GM21367 (cell line): ENCODE measurements around the gene RASSF3.
"Not testable (repeated sequence)": the region's sequence is repeated elsewhere in the genome, so short reads cannot be mapped to it uniquely, and the experiment has no call there.

Source experiments
- ATAC-seq: cut with Tn5 transposase; IDR thresholded peaks from one replicate; pipeline ENCODE4 v1.9.1; 2021; ENCODE audit not compliant: unreplicated experiment

RASSF3 gene

DNA sequence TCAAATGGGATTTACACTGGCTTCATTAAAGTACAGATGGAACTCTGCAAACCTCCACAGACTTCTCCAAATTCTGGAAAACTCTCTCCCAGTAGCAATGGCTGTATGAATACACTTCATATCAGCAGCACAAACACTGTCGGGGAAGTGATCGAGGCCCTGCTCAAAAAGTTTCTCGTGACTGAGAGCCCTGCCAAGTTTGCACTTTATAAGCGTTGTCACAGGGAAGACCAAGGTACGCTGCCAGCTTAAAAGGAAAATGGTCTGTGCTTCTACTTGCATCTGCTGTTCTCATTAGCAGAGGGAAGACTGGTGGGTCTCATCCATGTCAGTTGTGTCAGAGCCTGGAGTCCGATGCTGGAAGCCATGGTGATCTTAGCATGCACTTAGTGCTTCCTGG, 77.9 kb downstream of the RASSF3 start:
- ATAC-seq: no peak

GRCh38 chr12:64688715-64689114, 78.4 kb downstream of the RASSF3 start:
- ATAC-seq: no peak

DNA sequence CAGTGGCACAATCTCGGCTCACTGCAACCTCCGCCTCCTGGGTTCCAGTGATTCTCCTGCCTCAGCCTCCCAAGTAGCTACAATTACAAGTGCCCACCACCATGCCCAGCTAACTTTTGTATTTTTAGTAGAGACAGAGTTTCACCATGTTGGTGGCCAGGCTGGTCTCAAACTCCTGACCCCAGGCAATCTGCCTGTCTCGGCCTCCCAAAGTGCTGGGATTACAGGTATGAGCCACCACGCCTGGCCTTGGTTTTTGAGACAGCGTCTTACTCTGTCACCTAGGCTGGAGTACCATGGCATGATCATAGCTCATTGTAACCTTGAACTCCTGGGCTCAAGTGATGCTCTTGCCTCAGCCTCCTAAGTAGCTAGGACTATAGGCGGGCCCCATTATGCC, 79.9 kb downstream of the RASSF3 start:
- ATAC-seq: not testable (repeated sequence)

DNA sequence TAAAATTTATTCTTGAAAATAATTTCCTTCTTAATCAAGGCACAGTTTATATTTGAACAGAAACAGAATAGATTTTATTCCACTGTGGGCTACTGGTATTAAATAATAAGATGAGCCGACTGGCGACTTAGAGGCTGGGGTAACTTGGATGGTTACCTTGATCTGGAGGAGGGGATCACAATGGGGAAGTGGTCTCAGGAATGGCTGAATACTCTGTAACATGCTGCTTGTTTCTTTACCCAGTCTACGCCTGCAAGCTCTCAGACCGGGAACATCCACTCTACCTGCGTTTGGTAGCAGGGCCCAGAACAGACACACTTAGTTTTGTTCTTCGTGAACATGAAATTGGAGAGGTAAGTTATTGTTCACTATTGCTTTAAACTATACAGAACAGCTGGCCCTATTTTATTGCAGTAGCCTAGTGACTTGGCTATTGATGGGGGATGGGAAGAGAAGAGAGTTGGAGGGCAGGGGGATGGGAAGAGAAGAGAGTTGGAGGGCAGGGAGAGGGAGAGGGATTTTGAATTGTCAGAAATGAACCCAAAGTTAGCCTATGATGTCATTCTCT, 81.0 kb downstream of the RASSF3 start:
- no peak for ATAC-seq

DNA sequence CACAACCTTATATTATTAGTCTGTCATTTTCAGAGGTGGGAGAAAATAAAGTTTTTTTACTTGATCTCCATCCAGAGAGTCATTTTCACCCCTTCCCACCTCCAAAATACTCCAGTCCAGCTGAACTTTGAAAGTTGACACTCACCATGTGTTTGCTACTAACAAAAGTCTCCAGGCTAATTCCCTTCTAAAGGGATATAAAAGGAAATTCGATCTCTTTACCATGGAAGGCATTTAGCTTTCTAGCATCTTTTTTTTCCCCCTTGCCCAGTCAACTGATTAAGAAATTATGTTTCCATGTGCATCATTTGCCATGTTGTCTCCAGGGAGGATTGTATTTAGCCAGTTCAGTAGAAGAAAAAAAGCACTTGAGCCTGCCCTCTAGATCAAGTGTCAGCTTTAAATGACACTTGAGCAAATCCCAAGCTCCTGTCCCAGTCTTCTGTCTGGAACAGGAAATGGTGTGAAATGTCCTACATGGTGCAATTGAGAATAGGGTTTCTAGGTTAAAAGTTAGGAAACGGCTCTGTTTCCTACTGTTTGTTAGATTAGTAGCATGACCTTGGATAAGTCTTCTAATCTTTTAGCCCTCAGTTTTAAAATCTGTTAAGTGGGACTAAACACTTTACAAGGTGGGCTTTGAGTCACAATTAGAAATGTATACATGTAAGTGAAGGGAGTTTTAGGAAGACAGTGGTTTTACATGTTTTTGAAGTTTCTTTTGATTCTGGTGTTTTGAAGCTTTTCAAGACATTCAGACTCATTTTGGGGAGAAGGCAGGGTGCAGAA, 81.7 kb downstream of the RASSF3 start:
- no peak for ATAC-seq

DNA sequence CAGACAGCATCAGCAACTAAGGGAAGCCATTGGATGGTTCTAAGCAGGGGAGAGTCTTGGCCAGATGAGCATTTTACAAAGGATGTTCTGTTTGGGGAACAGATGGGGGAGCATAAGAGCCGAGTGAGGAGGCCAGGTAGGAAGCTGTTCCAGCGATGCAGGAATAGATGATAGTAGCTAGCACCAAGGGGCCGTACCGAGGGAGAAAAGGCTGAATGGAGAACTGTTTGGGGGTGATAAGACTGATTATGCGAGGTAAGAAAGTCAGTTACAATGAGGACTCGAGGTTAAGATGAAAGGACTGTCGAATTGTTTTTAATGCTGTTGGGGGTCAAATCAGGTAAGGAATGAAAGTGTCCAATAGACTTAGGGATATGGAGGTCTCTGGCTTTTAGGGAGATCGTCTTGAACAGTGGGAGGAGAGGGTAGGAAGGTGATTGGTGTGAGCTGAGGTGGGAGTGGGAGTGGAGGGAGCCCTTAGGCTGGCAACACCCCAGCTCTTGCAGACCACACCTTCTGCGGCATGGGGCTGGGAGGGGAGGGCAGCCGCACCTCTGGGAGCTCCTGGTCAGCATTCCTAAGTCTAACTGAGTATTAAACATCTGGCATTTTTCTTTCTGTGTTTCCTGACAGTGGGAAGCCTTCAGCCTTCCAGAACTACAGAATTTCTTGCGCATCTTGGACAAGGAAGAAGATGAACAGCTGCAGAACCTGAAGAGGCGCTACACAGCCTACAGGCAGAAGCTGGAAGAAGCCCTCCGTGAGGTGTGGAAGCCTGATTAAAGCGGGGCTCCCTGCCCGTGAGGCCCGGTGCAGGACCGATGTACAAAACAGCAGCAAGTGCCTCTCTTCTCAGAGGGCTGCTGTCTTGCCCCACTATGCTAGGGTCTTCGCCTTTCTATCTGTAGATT, 84.1 kb downstream of the RASSF3 start:
- no peak for ATAC-seq

DNA sequence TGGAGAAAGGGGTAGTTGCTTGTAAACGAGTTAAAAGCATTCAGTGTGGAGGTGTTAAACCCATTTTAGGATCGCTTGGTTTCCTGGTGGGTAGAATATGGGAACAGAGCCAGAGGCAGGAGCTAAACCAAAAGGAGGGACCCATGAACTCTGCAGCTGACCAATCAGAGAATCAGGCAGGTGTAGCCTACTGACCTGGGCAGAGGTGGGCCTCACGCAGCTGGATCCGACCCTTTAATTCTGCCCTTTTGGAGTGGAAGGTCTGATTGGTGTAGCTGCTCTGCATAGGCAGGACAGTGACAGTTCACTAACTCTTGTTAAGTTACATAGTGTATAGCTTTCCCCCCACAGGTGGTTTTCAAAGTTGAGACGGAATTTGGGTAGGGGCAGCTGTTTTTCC, 85.3 kb downstream of the RASSF3 start:
- no peak for ATAC-seq

- ATAC-seq: no peak
Measured at GRCh38 chr12:64696080-64696741, 85.9 kb downstream of the RASSF3 start.

DNA sequence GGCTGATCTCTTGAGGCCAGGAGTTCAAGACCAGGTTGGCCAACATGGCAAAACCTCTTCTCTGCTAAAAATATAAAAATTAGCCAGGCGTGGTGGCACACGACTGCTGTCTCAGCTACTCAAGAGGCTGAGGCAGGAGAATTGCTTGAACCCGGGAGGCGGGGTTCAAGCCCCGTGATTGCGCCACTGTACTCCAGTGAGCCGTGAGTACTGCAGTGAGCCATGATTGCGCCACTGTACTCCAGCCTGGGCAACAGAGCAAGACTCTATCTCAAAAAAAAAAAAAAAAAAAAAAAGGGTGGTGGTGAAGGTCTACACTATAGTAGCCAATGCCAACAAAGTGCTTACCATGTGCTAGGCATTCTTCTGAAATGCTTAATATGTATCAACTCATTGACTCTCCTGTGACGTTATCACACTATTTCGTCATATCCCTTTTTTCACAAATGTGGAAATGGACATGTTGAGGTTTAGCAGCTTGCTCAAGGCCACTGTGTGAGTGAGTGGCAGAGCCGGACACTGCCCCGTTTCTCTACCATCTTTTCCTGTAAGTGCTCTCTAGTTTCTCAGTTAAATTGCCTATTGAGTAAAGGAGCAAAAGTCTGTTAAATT, 89.3 kb downstream of the RASSF3 start:
- ATAC-seq: no peak

GRCh38 chr12:64700532-64700931, 90.2 kb downstream of the RASSF3 start:
- no peak for ATAC-seq

GRCh38 chr12:64701283-64701682, 91.0 kb downstream of the RASSF3 start:
- ATAC-seq: no peak

- ATAC-seq: no peak
Measured at GRCh38 chr12:64706306-64706705, 96.0 kb downstream of the RASSF3 start.

DNA sequence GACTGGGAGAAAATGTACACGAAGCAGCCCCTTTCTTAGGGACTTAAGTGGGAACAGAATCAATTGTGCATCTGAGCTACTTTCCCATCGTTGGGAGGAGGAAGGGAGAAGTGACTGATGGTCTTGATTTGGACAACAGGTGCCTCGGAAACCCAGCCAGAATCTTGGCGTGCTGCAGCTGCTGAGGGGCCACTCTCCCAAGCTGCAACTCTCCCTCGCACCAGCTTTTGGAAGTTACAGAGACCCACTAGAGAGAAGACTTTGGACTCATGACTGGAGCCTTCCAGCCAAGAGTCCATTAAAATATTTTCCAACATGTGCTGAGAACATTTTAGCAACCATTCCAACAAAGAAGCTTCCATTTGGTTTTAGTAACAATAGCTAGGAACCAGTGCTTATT, 96.6 kb downstream of the RASSF3 start:
- ATAC-seq: no peak

DNA sequence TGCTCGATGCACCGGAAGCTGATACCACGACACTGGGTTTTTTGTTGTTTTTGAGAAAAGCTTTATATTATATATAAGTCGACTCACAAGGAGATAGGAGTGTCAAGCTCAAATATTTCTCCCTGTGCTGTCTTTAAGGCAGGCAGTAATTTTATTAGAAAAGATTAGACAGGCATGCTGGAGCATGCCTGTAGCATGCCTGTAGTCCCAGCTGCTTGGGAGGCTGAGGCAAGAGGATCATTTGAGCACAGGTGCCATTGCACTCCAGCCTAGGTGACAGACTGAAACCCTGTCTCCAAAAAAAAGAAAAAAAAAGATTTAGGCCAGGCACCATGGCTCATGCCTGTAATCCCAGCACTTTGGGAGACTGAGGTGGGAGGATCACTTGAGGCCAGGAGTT, 97.1 kb downstream of the RASSF3 start:
- no peak for ATAC-seq

DNA sequence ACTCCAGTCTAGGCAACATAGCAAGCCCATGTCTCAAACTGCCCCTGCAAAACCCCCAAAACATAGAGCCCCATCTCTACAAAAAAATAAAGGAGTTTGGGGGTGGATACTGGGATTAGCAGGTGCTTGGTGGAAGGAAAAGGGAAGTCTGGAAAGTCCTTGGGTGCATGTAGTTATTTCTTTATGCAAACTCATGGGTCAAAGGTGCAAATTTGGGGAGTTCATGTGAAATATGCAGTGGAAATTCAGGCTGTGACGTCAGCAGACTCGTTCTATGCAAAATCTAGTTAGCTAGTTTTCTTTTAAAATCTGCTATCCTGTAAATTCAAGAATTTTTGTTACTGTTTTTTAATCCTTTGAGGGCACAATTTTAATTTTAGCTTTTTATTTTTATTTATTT, 97.6 kb downstream of the RASSF3 start:
- ATAC-seq: no peak

GRCh38 chr12:64709429-64709828, 99.1 kb downstream of the RASSF3 start:
- ATAC-seq: no peak

GRCh38 chr12:64713376-64713775, 103.1 kb downstream of the RASSF3 start:
- no peak for ATAC-seq

DNA sequence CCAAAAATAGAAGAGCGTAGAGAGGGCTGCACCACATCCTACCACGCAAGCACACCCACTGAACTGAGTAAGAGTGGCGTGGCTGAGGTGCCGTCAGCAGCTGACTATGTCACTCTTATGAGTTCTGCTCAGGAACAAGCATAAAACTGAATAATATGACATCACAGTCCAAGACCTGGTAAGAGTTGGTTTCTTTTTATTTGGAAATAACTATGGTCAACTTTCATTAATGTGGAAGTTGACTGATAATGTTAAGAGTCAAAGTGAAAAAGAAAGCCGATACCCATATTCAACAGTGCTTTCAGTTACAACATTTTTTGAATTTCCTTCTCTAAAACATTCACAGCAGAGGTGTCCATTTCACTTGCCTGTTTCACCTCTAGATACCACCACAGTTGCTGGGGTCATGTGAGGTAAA, 104.3 kb downstream of the RASSF3 start:
- peak; percentile 72 for ATAC-seq

GRCh38 chr12:64716371-64716770, 106.1 kb downstream of the RASSF3 start:
- ATAC-seq: no peak

DNA sequence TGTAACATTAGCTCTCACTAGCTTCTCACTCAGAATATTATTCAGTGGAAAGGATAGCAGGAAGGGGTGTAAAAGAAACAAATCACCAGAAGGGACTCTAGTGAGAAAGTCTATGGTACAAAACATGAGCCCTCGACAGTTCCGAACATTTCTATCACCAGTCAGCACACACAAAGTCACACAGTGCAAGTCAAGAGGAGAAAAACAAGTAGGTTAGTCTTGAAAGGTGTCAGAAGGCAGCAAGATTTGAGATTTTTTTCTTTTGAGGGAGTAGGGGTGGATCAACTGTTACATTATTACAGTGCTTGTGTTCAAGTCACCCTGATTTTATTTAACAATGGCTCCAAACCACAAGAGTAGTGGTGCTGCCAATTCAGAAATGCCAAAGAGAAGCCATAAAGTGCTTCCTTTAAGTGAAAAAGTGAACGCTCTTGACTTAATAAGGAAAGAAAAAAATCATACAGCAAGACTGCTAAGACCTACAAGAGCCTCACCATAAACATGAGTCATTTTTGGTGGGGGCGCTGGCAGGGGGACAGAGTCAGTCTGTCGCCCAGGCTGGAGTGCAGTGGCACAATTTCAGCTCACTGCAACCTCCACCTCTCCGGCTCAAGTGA, 106.7 kb downstream of the RASSF3 start:
- no peak for ATAC-seq
